GM18909 (cell line): ENCODE data around the gene GMPR.
"Not testable (repeated sequence)": the region's sequence is repeated elsewhere in the genome, so short reads cannot be mapped to it uniquely, and the experiment has no call there.

Source experiments
- ATAC-seq: cut with Tn5 transposase; IDR thresholded peaks from one replicate; pipeline ENCODE4 v1.9.1; 2021; ENCODE audit warnings: mild to moderate bottlenecking; ENCODE audit not compliant: unreplicated experiment, poor library complexity

Gene GMPR

DNA sequence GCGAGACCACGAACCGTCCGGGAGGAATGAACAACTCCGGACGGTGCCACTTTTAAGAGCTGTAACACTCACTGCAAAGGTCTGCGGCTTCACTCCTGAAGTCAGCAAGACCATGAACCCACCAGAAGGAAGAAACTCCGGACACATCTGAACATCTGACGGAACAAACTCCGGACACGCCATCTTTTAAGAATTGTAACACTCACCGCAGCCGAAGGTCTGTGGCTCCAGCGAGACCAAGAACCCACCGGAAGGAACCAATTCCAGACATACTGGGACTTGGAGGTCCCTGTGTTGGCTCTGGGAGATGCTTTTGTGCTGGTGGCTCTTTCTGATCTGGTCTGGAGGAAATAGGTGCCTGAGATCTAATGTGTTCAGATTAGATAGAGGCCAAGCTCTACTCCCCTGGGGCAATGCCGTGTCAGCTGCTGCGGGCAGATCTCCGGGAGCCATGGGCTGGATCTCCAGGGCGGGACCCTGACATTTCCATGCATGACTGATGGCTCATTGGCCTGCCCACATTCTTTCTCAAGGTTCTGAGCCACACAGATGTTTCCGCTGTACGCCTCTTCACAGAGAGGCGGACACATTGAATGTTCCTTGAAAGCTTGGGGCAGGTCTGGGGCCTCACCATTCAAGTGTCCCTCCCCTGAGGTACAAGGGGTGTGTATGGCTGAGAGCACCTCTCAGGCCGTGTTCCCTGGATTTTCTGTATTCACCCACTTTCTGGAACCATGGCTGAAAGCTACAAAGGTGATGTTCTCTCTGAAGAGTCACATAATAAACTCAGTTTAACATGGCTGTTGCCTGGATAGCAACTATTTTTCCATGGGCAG lies 29.3 kb downstream of the GMPR start:
- ATAC-seq = no peak

GRCh38 chr6:16269442-16270070 lies 31.2 kb downstream of the GMPR start:
- ATAC-seq = not testable (repeated sequence)

- ATAC-seq = no peak
These were observed 31.9 kb downstream of the GMPR start for GRCh38 chr6:16270178-16270794.

GRCh38 chr6:16271428-16271827 lies 33.0 kb downstream of the GMPR start:
- ATAC-seq = no peak

GRCh38 chr6:16272201-16272600 lies 33.8 kb downstream of the GMPR start:
- no peak for ATAC-seq

DNA sequence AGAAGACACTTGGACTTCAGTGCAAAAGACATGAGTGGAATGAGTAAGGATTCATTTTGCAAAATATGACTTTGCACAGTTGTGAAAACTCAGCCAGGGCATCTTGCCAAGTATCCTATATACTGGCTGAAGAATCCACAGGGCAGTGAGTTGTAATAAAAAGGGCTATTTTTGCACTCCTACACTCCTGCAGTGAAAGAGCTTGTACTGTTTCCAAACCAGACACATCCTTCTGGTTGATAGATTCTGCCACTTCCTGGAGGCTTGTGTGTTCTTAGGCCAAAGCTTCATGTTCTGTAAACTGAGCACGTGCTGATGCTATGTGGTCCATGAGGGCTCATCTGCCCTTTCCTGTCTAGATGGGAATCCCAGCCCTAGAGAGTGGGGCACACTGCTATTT lies 34.9 kb downstream of the GMPR start:
- ATAC-seq = no peak

GRCh38 chr6:16274483-16274882 lies 36.1 kb downstream of the GMPR start:
- no peak for ATAC-seq

- no peak for ATAC-seq
These were observed 36.6 kb downstream of the GMPR start for GRCh38 chr6:16274885-16275589.

DNA sequence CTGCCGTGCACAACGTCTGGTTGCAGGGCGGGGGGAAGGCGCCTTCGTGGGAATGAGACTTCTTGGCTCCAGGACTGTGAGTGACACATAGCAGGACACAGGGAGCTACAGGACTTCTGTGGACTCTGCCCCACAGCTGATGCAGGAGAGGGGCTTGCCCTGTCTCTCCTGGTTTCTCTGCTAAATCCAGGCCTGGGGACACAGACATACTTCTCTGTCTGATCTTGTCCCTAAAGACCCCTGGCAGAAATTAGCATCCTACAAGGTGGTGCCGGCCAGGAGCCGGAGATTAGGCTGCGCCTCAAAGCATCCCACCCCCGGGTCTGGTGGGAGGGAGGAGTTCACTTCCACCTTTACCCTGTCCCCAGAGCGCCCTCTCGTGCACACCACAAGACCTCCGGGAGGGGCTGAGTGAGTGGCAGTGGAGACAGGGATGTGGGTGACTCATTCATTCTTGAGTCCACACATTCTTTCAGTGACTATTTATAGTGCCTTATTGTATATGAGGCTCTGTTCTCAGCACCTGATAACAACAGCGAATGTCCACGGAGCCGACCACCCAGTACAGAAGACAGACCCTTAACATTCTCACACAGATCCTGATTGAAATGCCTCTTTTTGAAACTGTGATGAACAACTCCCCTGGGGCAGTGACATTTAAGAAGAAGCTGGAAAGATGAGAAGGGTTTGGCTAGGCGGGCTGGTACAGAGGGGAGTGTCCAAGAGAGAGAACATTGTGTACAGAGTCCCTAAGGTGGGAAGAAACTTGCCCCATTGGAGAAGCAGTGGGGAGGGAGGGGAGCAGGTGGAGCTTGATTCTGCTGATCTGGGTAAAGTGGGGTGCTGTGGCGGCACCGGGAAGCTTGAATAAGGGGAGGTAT lies 39.0 kb downstream of the GMPR start:
- ATAC-seq = peak; percentile 46

- no peak for ATAC-seq
These were observed 39.8 kb downstream of the GMPR start for GRCh38 chr6:16278048-16278724.

DNA sequence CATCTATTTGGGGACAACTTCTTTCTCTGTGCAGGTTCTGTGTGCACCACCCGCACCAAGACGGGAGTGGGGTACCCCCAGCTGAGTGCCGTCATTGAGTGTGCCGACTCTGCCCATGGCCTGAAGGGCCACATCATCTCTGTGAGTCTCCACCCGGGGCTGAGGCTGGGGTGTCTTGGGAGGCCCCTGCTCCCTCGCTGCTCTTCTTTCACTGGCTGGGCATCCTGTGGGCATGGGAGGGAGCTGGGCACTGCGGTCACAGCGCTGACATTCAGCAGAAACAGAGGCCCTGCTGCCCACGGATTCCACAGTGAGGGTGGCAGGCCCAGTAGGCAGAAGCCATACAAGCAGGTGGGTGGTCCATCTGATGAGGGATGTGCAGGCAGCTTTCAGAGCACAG lies 40.4 kb downstream of the GMPR start:
- ATAC-seq = no peak

- no peak for ATAC-seq
These were observed 40.9 kb downstream of the GMPR start for GRCh38 chr6:16279243-16279642.

DNA sequence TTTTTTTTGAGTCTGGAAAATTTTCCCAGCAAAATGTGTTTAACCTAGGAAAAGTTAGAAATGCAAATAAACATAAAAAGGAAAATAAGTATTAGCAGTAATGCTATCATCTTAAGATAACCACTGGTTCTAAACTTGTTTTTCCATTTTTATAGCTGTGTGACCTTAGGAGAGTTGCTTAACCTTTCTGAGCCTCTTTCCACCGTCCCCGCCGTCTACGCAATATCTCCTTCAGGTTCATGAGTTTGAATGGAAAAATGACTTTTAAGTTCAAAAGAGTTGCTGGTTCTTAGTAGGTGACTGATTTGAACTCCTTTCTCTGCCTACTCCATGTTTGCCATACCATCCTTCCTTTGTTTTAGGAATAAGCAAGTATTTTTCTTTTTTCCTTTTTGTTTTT lies 44.0 kb downstream of the GMPR start:
- ATAC-seq = no peak

DNA sequence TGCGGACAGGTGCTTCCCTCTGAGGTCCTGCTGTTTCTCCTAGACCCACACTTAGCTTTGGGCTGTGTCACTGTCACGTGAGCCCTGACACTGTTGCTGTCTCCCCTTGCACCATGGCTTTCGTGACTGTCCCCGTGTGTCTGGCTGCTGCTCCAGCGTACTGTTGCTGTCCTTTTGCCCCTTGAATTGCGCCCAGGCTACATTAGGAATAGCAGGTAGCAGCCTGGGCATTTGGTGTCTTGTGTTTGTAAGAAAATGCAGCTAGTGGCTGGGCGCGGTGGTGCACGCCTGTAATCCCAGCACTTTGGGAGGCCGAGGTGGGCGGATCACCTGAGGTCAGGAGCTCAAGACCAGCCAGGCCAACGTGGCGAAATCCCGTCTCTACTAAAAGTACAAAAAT lies 46.1 kb downstream of the GMPR start:
- no peak for ATAC-seq

DNA sequence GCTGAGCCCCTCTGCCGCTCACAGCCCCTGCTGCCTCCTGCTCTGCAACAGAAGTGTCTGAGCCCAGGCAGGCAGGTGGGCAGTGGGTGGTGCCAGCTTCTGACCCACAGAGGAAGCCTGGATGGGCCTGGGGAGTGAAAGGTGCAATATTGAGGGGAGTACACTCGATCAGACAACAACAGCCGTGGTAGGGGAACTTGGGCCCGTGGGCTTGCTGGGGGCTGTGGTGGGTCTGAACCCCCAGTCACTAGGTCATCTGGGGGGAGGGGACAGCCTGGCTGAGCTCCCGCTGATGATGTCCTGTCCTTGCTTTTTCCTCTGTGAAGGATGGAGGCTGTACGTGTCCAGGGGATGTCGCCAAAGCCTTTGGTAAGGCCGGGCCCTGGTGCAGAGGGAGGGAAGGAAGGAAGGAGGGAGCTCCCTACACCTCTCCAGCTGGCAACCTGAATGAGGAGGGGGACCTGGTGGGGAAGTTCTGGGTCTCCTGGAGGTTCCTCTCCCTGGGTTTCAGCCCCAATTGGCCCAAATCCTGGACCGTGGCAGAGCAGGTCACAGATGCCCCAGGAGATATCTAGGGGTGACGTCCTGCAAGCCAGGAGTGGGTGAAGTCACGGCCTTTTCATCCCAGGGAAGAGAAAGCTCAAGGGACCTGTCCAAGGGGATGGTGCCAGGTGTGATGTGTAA lies 47.2 kb downstream of the GMPR start:
- ATAC-seq = no peak

GRCh38 chr6:16286151-16286522 lies 47.8 kb downstream of the GMPR start:
- no peak for ATAC-seq

DNA sequence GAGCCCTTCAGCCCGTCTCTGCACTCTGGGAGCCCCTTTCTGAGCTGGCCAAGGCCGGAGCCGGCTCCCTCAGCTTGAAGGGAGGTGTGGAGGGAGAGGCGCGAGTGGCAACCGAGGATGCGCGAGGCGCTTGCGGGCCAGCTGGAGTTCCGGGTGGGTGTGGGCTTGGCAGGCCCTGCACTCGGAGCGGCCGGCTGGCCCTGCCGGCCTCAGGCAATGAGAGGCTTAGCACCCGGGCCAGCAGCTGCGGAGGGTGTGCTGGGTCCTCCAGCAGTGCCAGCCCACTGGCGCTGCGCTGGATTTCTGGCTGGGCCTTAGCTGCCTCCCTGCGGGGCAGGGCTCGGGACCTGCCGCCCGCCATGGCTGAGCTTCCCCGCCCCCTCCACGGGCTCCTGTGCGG lies 49.8 kb downstream of the GMPR start:
- no peak for ATAC-seq

DNA sequence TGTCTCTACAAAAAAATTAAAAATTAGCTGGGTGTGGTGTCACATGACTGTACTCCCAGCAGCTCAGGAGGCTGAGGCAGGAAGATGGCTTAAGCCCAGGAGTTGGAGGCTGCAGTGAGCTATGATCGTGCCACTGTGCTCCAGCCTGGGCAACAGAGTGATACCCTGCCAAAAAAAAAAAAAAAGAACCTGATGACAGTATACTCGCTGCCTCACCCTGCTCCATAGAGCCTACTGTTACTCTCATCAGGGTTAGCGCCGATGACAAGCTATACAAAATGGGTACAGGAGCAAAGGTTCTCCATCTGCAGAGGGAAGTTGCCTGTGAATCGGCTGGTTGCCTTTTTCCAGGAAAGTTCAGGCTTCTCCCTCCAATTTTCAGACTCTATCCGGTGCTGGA lies 53.4 kb downstream of the GMPR start:
- no peak for ATAC-seq

DNA sequence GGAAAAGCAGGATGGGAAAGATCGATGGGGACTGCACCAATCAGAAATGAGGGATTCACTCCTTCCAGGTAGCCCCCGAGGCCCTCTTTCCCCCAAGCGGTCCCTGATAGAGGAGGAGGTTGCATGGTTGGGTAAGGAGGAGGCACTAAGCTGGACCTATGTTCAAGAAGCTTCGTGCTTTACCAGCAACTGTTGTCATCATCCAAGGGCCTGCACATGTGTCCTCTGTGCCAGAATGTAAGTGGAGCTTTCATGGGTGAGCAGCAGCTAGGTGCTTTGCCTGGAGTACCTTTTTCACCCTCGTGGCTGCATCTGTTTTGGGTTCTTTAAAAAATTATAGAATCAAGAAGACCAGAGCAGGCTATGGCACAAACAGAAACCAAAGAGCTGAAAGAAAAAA lies 54.0 kb downstream of the GMPR start:
- ATAC-seq = no peak
